NCI-H2029 treated with DMSO at 0.1 percent for 48 hours (cell line): ENCODE results near the gene HMGB3.
"Not testable (repeated sequence)": the region's sequence is repeated elsewhere in the genome, so short reads cannot be mapped to it uniquely, and the experiment has no call there.

Experiments
- DNase-seq: peaks from one replicate; lab custom pipeline; 2025; lab: John Stamatoyannopoulos, UW

Gene HMGB3

GRCh38 chrX:150977411-150978162 is 5.5 kb upstream of the HMGB3 start:
- DNase-seq, result no peak

- DNase-seq, result no peak
These were observed 2.9 kb upstream of the HMGB3 start for GRCh38 chrX:150980186-150980585.

- no peak for DNase-seq
These were observed 2.4 kb upstream of the HMGB3 start for GRCh38 chrX:150980711-150981110.

- no peak for DNase-seq
These were observed 824 bp upstream of the HMGB3 start for GRCh38 chrX:150982235-150982787.

- DNase-seq, result no peak
These were observed 510 bp downstream of the HMGB3 start for GRCh38 chrX:150983521-150984168.

- DNase-seq, result no peak
These were observed 1.2 kb downstream of the HMGB3 start for GRCh38 chrX:150984169-150984824.

GRCh38 chrX:150987687-150988086 is 4.6 kb downstream of the HMGB3 start:
- DNase-seq, result not testable (repeated sequence)

GRCh38 chrX:150989420-150989819 is 6.3 kb downstream of the HMGB3 start:
- no peak for DNase-seq

- DNase-seq, result no peak
These were observed 7.8 kb downstream of the HMGB3 start for GRCh38 chrX:150990910-150991309.

GRCh38 chrX:151000861-151001331 is 17.8 kb downstream of the HMGB3 start:
- DNase-seq, result no peak

GRCh38 chrX:151004085-151004484 is 20.9 kb downstream of the HMGB3 start:
- DNase-seq, result no peak

- no peak for DNase-seq
These were observed 23.4 kb downstream of the HMGB3 start for GRCh38 chrX:151006410-151007109.

- DNase-seq, result no peak
These were observed 26.4 kb downstream of the HMGB3 start for GRCh38 chrX:151009582-151009981.

- DNase-seq, result no peak
These were observed 30.1 kb downstream of the HMGB3 start for GRCh38 chrX:151013164-151013743.

- no peak for DNase-seq
These were observed 32.5 kb downstream of the HMGB3 start for GRCh38 chrX:151015684-151016083.

- DNase-seq, result no peak
These were observed 36.7 kb downstream of the HMGB3 start for GRCh38 chrX:151019856-151020255.

GRCh38 chrX:151030845-151031244 is 47.7 kb downstream of the HMGB3 start:
- DNase-seq, result no peak

- DNase-seq, result no peak
These were observed 48.3 kb downstream of the HMGB3 start for GRCh38 chrX:151031391-151031975.

GRCh38 chrX:151039351-151039750 is 56.2 kb downstream of the HMGB3 start:
- no peak for DNase-seq
